Measurements from ENCODE around the gene PLXNA4. TPM values are rescaled to one million over a fixed set of nuclear protein-coding genes. Genes with fewer than 3 reads are reported as not detected.

Gene PLXNA4
- polyA plus RNA-seq, 1 donor (not counting 4 experiments of a cell fraction or from before 2014, with no cell fraction given) = 0.01 TPM

DNA sequence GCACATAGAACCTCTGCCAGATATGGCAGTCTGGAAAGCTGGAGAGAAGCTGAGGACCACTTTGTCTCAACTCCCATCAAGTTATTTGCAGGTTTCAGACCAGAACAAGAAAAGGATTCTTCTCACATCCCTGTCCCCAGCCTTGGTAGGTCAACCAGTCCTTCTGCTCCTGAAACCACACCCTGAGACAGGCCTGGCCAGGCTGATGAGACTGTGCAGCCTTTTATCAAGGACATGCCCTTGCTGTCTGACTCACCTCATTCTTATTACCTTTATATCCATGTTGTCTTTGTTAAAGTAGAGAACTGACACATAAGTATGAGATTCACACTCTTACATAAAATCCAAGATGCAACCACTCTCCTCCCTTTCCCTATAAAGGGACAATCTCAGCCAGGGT lies 354.9 kb downstream of the PLXNA4 start:
- Histone ChIP-seq H3K79me2 (ENCODE audit: control insufficient read depth, insufficient read depth, low read length) (no peaks in the 10 kb centered on the region), H2AFZ (ENCODE audit: control insufficient read depth, low read length) (no peak overlapping the region), H3K27me3 (ENCODE audit: control insufficient read depth, extremely low read depth, insufficient read depth, low read length) (peaks cover 7% of the 10 kb centered on the region), H3K36me3 (ENCODE audit: control insufficient read depth in 2 of 2, extremely low read depth in 1 of 2, insufficient read depth in 2 of 2, low read length in 2 of 2) (no peaks in the 10 kb centered on the region), H3K4me3 (ENCODE audit: control insufficient read depth in 2 of 3, extremely low read depth in 1 of 3, insufficient read depth in 2 of 3, low read depth in 1 of 3, low read length in 3 of 3) (no peak overlapping the region), H3K27ac (ENCODE audit: control insufficient read depth, insufficient read depth, low read length) (no peak overlapping the region), H3K9ac (ENCODE audit: control insufficient read depth, extremely low read depth, insufficient read depth, low read length) (no peak overlapping the region), H3K9me1 (ENCODE audit: control insufficient read depth, extremely low read depth, insufficient read depth, low read length) (no peaks in the 10 kb centered on the region), H3K4me1 (ENCODE audit: control insufficient read depth, extremely low read depth, insufficient read depth, low read length) (peaks cover 6% of the 10 kb centered on the region), H4K20me1 (ENCODE audit: control insufficient read depth, extremely low read depth, insufficient read depth, low read length) (no peaks in the 10 kb centered on the region), H3K4me2 (ENCODE audit: control insufficient read depth, extremely low read depth, insufficient read depth, low read depth, low read length) (no peak overlapping the region), H3K9me3 (ENCODE audit: control insufficient read depth, low read depth, low read length) (no peaks in the 10 kb centered on the region)
- dilution Hi-C loops (cut with MboI; ENCODE audit: extremely low pct_ligation_motif_present, low sequenced_read_pairs) = no loop called here
- FAIRE-seq (peak; percentile 66), DNase-seq (ENCODE audit: low read depth, low spot score) (no peak)
- TF ChIP-seq CTCF (optimal IDR thresholded peaks at IDR 0.05 in 1 of 3, IDR thresholded peaks at IDR 0.05 in 1 of 3, conservative IDR thresholded peaks at IDR 0.05 in 1 of 3; ENCODE audit: extremely low read depth in 1 of 3, insufficient read depth in 2 of 3, low read length in 3 of 3) = no peak
- no peak for TF ChIP-seq EZH2 (IDR thresholded peaks at IDR 0.05; ENCODE audit: low read length)

DNA sequence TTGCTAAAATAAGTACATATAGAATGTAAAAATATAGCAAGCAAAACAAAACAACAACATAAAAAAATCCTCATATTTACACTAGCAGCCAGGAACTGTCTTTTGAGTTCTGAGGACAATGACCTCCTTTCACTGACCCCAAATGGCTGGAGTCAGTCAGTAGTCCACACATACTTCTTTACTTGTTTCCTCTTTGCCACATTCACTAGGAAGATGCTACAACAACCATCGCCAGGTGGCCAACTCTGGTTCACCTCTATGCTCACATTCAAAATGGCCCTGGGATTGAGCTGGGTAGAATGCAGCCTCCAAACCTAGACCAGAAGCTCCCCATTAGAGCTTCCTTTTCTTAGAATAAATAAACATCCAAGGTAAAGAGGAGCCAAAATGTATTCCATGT lies 356.2 kb downstream of the PLXNA4 start:
- Histone ChIP-seq H3K27me3 (ENCODE audit: control insufficient read depth, extremely low read depth, insufficient read depth, low read length) (peaks cover 4% of the 10 kb centered on the region), H3K4me1 (ENCODE audit: control insufficient read depth, extremely low read depth, insufficient read depth, low read length) (peaks cover 6% of the 10 kb centered on the region), H3K79me2 (ENCODE audit: control insufficient read depth, insufficient read depth, low read length) (no peaks in the 10 kb centered on the region), H3K9ac (ENCODE audit: control insufficient read depth, extremely low read depth, insufficient read depth, low read length) (no peak overlapping the region), H3K4me3 (ENCODE audit: control insufficient read depth in 2 of 3, extremely low read depth in 1 of 3, insufficient read depth in 2 of 3, low read depth in 1 of 3, low read length in 3 of 3) (no peak overlapping the region), H4K20me1 (ENCODE audit: control insufficient read depth, extremely low read depth, insufficient read depth, low read length) (no peaks in the 10 kb centered on the region), H2AFZ (ENCODE audit: control insufficient read depth, low read length) (no peak overlapping the region), H3K9me1 (ENCODE audit: control insufficient read depth, extremely low read depth, insufficient read depth, low read length) (no peaks in the 10 kb centered on the region), H3K27ac (ENCODE audit: control insufficient read depth, insufficient read depth, low read length) (no peak overlapping the region), H3K4me2 (ENCODE audit: control insufficient read depth, extremely low read depth, insufficient read depth, low read depth, low read length) (no peak overlapping the region), H3K36me3 (ENCODE audit: control insufficient read depth in 2 of 2, extremely low read depth in 1 of 2, insufficient read depth in 2 of 2, low read length in 2 of 2) (no peaks in the 10 kb centered on the region), H3K9me3 (ENCODE audit: control insufficient read depth, low read depth, low read length) (no peaks in the 10 kb centered on the region)
- DNase-seq (ENCODE audit: low read depth, low spot score) = no peak
- dilution Hi-C loops (cut with MboI; ENCODE audit: extremely low pct_ligation_motif_present, low sequenced_read_pairs) = no loop called here
- TF ChIP-seq CTCF (optimal IDR thresholded peaks at IDR 0.05 in 1 of 3, IDR thresholded peaks at IDR 0.05 in 1 of 3, conservative IDR thresholded peaks at IDR 0.05 in 1 of 3; ENCODE audit: extremely low read depth in 1 of 3, insufficient read depth in 2 of 3, low read length in 3 of 3) (no peak), EZH2 (IDR thresholded peaks at IDR 0.05; ENCODE audit: low read length) (no peak)
- no peak for FAIRE-seq

Data from keratinocyte (primary cell).